GM12878 (cell line): ENCODE results near the gene PTK6. TPM values are rescaled to one million over a fixed set of nuclear protein-coding genes. Genes with fewer than 3 reads are reported as not detected.

Experiments used
- ATAC-seq: fragments of 200-7000 bp; cut with Tn5 transposase; 3 replicates; pipeline ENCODE4 v1.9.1; 2020; ENCODE audit warnings: mild to moderate bottlenecking, moderate library complexity
- BruUV-seq: library from RNA; stranded (reverse); fragments of 400-500 nt; replicated peaks from 2 replicates; lab custom pipeline; 2021; lab: Mats Ljungman, UMichigan
- CTCF ChIA-PET: fragments of 300-600 bp; sonication (Branson Sonifier 250); formaldehyde crosslinking; extraction: SDS; loops from one replicate; lab custom pipeline; 2021; ENCODE audit warnings: inconsistent platforms; lab: Yijun Ruan, JAX
- POLR2A ChIA-PET: fragments of 350-600 bp; formaldehyde crosslinking; extraction: SDS; loops from one replicate; lab custom pipeline; 2021; ENCODE audit warnings: inconsistent platforms; lab: Charles Lee
- RAD21 ChIA-PET: fragments of 300-600 bp; sonication (Branson Sonifier 250); formaldehyde crosslinking; loops from one replicate; lab custom pipeline; 2023; ENCODE audit warnings: antibody characterized with exemption; ENCODE audit not compliant: unreplicated experiment; lab: Charles Lee
- SMC1A ChIA-PET: fragments of 300-600 bp; sonication (Branson Sonifier 250); formaldehyde crosslinking; loops from one replicate; lab custom pipeline; 2023; ENCODE audit not compliant: unreplicated experiment, uncharacterized antibody; lab: Charles Lee
- DNase-seq: peaks from one replicate; pipeline ENCODE4 v3.0.0-alpha.2; 2011; ENCODE audit warnings: low read depth, low spot score
- FAIRE-seq: peaks from 3 replicates; lab custom pipeline; 2011; peaks lifted over from hg19 to GRCh38; lab: Jason Lieb, UNC
- H2AFZ ChIP-seq: 2 replicates; pipeline ENCODE4 v1.6.0; 2011; ENCODE audit warnings: low read depth, low read length, control low read depth; ENCODE audit not compliant: control insufficient read depth
- H3K27ac ChIP-seq: 2 replicates; pipeline ENCODE4 v1.5.1; 2011; ENCODE audit warnings: control low read depth; ENCODE audit not compliant: control insufficient read depth, insufficient read depth
- H3K27me3 ChIP-seq, 2 experiments: replicated peaks in 1 of 2; 2 replicates each; pipeline versions ENCODE4 v1.6.0 to v1.6.1; 2011; ENCODE audit warnings: low read length in 1 of 2; ENCODE audit not compliant: control insufficient read depth in 2 of 2, insufficient read depth in 2 of 2
- H3K36me3 ChIP-seq, 2 experiments: 2 replicates each; pipeline ENCODE4 v1.5.1; 2011; ENCODE audit warnings: low read length in 1 of 2; ENCODE audit not compliant: control insufficient read depth in 2 of 2, insufficient read depth in 2 of 2
- H3K4me1 ChIP-seq: 2 replicates; pipeline ENCODE4 v1.6.1; 2011; ENCODE audit warnings: mild to moderate bottlenecking, low read length, moderate library complexity, mixed read lengths; ENCODE audit not compliant: control insufficient read depth, insufficient read depth
- H3K4me2 ChIP-seq: 2 replicates; pipeline ENCODE4 v1.6.0; 2011; ENCODE audit warnings: control low read depth; ENCODE audit not compliant: control insufficient read depth, insufficient read depth
- H3K4me3 ChIP-seq: fragments of 200-600 bp; sonication (generic); 2 replicates; pipeline ENCODE4 v1.5.1; 2016
- H3K79me2 ChIP-seq: 2 replicates; pipeline ENCODE4 v1.6.0; 2011; ENCODE audit warnings: low read length; ENCODE audit not compliant: control insufficient read depth, insufficient read depth
- H3K9ac ChIP-seq: 2 replicates; pipeline ENCODE4 v1.8.0; 2011; ENCODE audit warnings: low read length, control low read depth, mixed read lengths; ENCODE audit not compliant: control insufficient read depth, insufficient read depth
- H3K9me3 ChIP-seq: replicated peaks from 3 replicates; pipeline ENCODE4 v1.5.1; 2011; ENCODE audit warnings: mild to moderate bottlenecking, low read length; ENCODE audit not compliant: control insufficient read depth, insufficient read depth
- H4K20me1 ChIP-seq: 2 replicates; pipeline ENCODE4 v1.6.0; 2011; ENCODE audit not compliant: control insufficient read depth, insufficient read depth
- ASH2L ChIP-seq: fragments of 300-600, 200-600 bp; sonication (generic); IDR thresholded peaks from 2 replicates; pipeline ENCODE4 v1.6.1; 2017; ENCODE audit warnings: low read depth, mild to moderate bottlenecking, borderline replicate concordance
- BCL3 ChIP-seq: IDR thresholded peaks from 2 replicates; pipeline ENCODE4 v1.6.1; 2011; ENCODE audit warnings: borderline replicate concordance, low read depth, mild to moderate bottlenecking, moderate library complexity, low read length; ENCODE audit not compliant: insufficient read depth, poor library complexity, severe bottlenecking
- BHLHE40 ChIP-seq, 2 experiments: fragments of 450-650 bp in 1 of 2; IDR thresholded peaks; 2 replicates each; pipeline ENCODE4 v1.6.1; 2011 to 2017; ENCODE audit warnings: low read depth in 2 of 2, borderline replicate concordance in 1 of 2, improper control_type of control experiment in 1 of 2, low read length in 1 of 2, mild to moderate bottlenecking in 1 of 2
- CREB1 ChIP-seq: IDR thresholded peaks from 2 replicates; pipeline ENCODE4 v1.6.1; 2012; ENCODE audit warnings: low read depth, mild to moderate bottlenecking, inconsistent platforms
- E2F4 ChIP-seq: IDR thresholded peaks from 2 replicates; pipeline ENCODE4 v1.6.1; 2012; ENCODE audit warnings: low read depth, low read length, improper control_type of control experiment
- E2F8 ChIP-seq: fragments of 450-650 bp; IDR thresholded peaks from 2 replicates; pipeline ENCODE4 v1.6.1; 2018; ENCODE audit warnings: mild to moderate bottlenecking, low read depth, moderate library complexity; ENCODE audit not compliant: partially characterized antibody
- EZH2 ChIP-seq: IDR thresholded peaks from 2 replicates; pipeline ENCODE4 v1.6.1; 2012; ENCODE audit warnings: low read depth, mild to moderate bottlenecking, control low read depth, inconsistent platforms, low read length, borderline replicate concordance; ENCODE audit not compliant: control insufficient read depth
- IKZF1 ChIP-seq: fragments of 450-650 bp; conservative IDR thresholded peaks from 2 replicates; pipeline ENCODE4 v1.6.1; 2017; ENCODE audit warnings: antibody characterized with exemption, mild to moderate bottlenecking
- NR2F1 ChIP-seq: fragments of 450-650 bp; conservative IDR thresholded peaks from 2 replicates; pipeline ENCODE4 v1.6.1; 2017; ENCODE audit warnings: mild to moderate bottlenecking
- SIN3A ChIP-seq: IDR thresholded peaks from 2 replicates; pipeline ENCODE4 v1.6.1; 2012; ENCODE audit warnings: low read depth, low read length, improper control_type of control experiment
- SMAD5 ChIP-seq: IDR thresholded peaks from 2 replicates; pipeline ENCODE4 v1.6.1; 2016; ENCODE audit warnings: antibody characterized with exemption, low read depth
- STAT1 ChIP-seq: fragments of 450-650 bp; conservative IDR thresholded peaks from 2 replicates; pipeline ENCODE4 v1.6.1; 2014; ENCODE audit warnings: antibody characterized with exemption, mild to moderate bottlenecking
- STAT3 ChIP-seq: IDR thresholded peaks from 2 replicates; pipeline ENCODE4 v1.6.1; 2011; ENCODE audit warnings: low read depth, low read length, improper control_type of control experiment
- WGBS: methylation state at CpG from one replicate; pipeline ENCODE4 v1.1.6; 2016; ENCODE audit warnings: low lambda C conversion rate; ENCODE audit not compliant: insufficient replicate concordance, insufficient coverage; ENCODE audit errors: missing lambda C conversion rate; 5-methylcytosine and 5-hydroxymethylcytosine counted together
- in situ Hi-C: fragments of 300-500 bp; cut with MboI; formaldehyde crosslinking; loops from 9 replicates; pipeline ENCODE4 v1.14.3; 2018; ENCODE audit warnings: mixed read lengths
- intact Hi-C: fragments of 100-400 bp; cut with micrococcal nuclease; formaldehyde crosslinking; loops from one replicate; pipeline ENCODE4 v1.14.2; 2022; ENCODE audit not compliant: unreplicated experiment
- polyA plus RNA-seq, 11 experiments: library from polyadenylated mRNA; depleted of rRNA in 4 of 11; unstranded in 6 of 11; stranded (reverse) in 5 of 11; fragments of >200 nt; fragmentation: Nextera tagmentation in 4 of 11; fragmentation: Illumina TruSeq in 1 of 11; extraction: Ambion mirVana in 4 of 11; extraction: Trizol in 1 of 11; gene quantifications; 1 replicate in 1 of 11; 2 replicates in 10 of 11; pipeline versions ENCODE4 v1.2.1 to v1.2.3, GENCODE V29; 2011 to 2016; ENCODE audit warnings: inconsistent platforms in 2 of 11, missing spikeins in 2 of 11, low read depth in 1 of 11
- total RNA-seq, 4 experiments: library from RNA; depleted of rRNA in 3 of 4; stranded (reverse); fragments of >200 nt in 3 of 4; fragmentation: Illumina TruSeq in 1 of 4; extraction: Trizol in 1 of 4; gene quantifications; 2 replicates each; pipeline versions ENCODE4 v1.2.1 to v1.2.3, GENCODE V29; 2013 to 2021

Gene PTK6
- total and polyA plus RNA-seq, 10 of the 15 experiments (the other 5 are each of a cell fraction or from before 2014, with no cell fraction given) = 0.02 to 0.21 (median 0.09) TPM; not detected in 3

- TF ChIP-seq E2F4 = no peak
- TF ChIP-seq NR2F1 = peak; percentile 34; the same call in 1 of the 2 replicates
- no peak for TF ChIP-seq E2F8
These were observed 31.2 kb upstream of the PTK6 start (continued) for GRCh38 chr20:63568170-63568981.

- no peaks in the 10 kb centered on the region for H3K36me3 ChIP-seq
- no peak overlapping the region for H3K27ac ChIP-seq
- H3K4me3 ChIP-seq = no peak overlapping the region
- no peak overlapping the region for H3K9ac ChIP-seq
- ChIA-PET RAD21 (interaction anchor here (1.2 to 1.9 kb wide), 2 partner anchors 30 to 74 kb away, joined by 3 to 6 read pairs; partner anchors contain the start of gene PTK6), CTCF (interaction anchor here (0.7 to 2.3 kb wide), 3 partner anchors 13 to 126 kb away, joined by 3 to 5 read pairs (median 4); partner anchors contain the start of gene PTK6), POLR2A (interaction anchor here (1.4 to 1.6 kb wide), 2 partner anchors 15 to 60 kb away, joined by 3 to 8 read pairs; partner anchors contain the start of gene GMEB2), SMC1A (interaction anchor here (0.7 to 1.2 kb wide), 2 partner anchors 13 to 406 kb away, joined by 3 to 5 read pairs; no protein-coding TSS in a partner anchor)
- in situ Hi-C loops (no loop called here), intact Hi-C loops (no loop called here)
- H4K20me1 ChIP-seq = no peaks in the 10 kb centered on the region
- H3K27me3 ChIP-seq = no peaks in the 10 kb centered on the region
- 24% methylated on average over 31 of the region's 37 CpGs for WGBS
- FAIRE-seq (peak; percentile 90), DNase-seq (peak; percentile 60), ATAC-seq (peak; percentile 90)
- no peaks in the 10 kb centered on the region; the same call in 2 of the 3 replicates for H3K9me3 ChIP-seq
- no peak overlapping the region for H2AFZ ChIP-seq
- peak overlapping the region; percentile 82 for H3K4me2 ChIP-seq
- BruUV-seq = no TSS peak
- H3K4me1 ChIP-seq = peaks cover 24% of the 10 kb centered on the region
- no peaks in the 10 kb centered on the region for H3K79me2 ChIP-seq
- no peak for TF ChIP-seq STAT3
- no peak for TF ChIP-seq EZH2
- TF ChIP-seq BCL3 = peak; percentile 38
- peak; percentile 60; the same call in 1 of the 2 replicates for TF ChIP-seq CREB1
- TF ChIP-seq STAT1 = no peak
- no peak for TF ChIP-seq SMAD5
- peak; percentile 67 to 78 for TF ChIP-seq BHLHE40 (IDR thresholded peaks at IDR 0.05; ENCODE audit: borderline replicate concordance in 1 of 2, low read depth in 2 of 2, low read length in 1 of 2)
- TF ChIP-seq SIN3A = no peak
- TF ChIP-seq IKZF1 = peak; percentile 92
- no peak for TF ChIP-seq ASH2L
These were observed 30.4 kb upstream of the PTK6 start for GRCh38 chr20:63567386-63568169.
